GM18502 (cell line): ENCODE measurements around the gene CLIP3.
"Not testable (repeated sequence)": the region's sequence is repeated elsewhere in the genome, so short reads cannot be mapped to it uniquely, and the experiment has no call there.

Experiments
- ATAC-seq: cut with Tn5 transposase; IDR thresholded peaks from one replicate; pipeline ENCODE4 v1.9.1; 2021; ENCODE audit warnings: mild to moderate bottlenecking; ENCODE audit not compliant: unreplicated experiment, poor library complexity

Gene CLIP3

GRCh38 chr19:36032251-36033104 is at the start of gene CLIP3:
TSS of gene CLIP3 (minus strand) at chr19:36032873. CDS start at chr19:36032357, 516 bp downstream.
- no peak for ATAC-seq

- ATAC-seq = no peak
Measured at GRCh38 chr19:36081894-36082293, 49.2 kb upstream of the CLIP3 start.

GRCh38 chr19:36081385-36081784 is 48.7 kb upstream of the CLIP3 start:
- ATAC-seq = no peak

GRCh38 chr19:36079389-36079945 is 46.8 kb upstream of the CLIP3 start:
- ATAC-seq = no peak

GRCh38 chr19:36073121-36073876 is 40.6 kb upstream of the CLIP3 start:
- ATAC-seq = no peak

- ATAC-seq = no peak
Measured at GRCh38 chr19:36072081-36072480, 39.4 kb upstream of the CLIP3 start.

GRCh38 chr19:36068810-36069499 is 36.3 kb upstream of the CLIP3 start:
- not testable (repeated sequence) for ATAC-seq

GRCh38 chr19:36067681-36068080 is 35.0 kb upstream of the CLIP3 start:
- no peak for ATAC-seq

- no peak for ATAC-seq
Measured at GRCh38 chr19:36064826-36065225, 32.2 kb upstream of the CLIP3 start.

GRCh38 chr19:36061367-36061766 is 28.7 kb upstream of the CLIP3 start:
- ATAC-seq = no peak

GRCh38 chr19:36060430-36060829 is 27.8 kb upstream of the CLIP3 start:
- ATAC-seq = no peak

- ATAC-seq = no peak
Measured at GRCh38 chr19:36059180-36059910, 26.7 kb upstream of the CLIP3 start.

GRCh38 chr19:36058481-36059179 is 26.0 kb upstream of the CLIP3 start:
- no peak for ATAC-seq

- ATAC-seq = peak; percentile 80
Measured at GRCh38 chr19:36054733-36055686, 22.3 kb upstream of the CLIP3 start, which contains the start of gene WDR62. TSS of gene WDR62 (plus strand) at chr19:36054897. CDS start at chr19:36054972, 75 bp downstream.

- peak; percentile 84 for ATAC-seq
Measured at GRCh38 chr19:36054119-36054732, 21.6 kb upstream of the CLIP3 start, which contains the start of gene THAP8. TSS of gene THAP8 (minus strand) at chr19:36054285. CDS start at chr19:36054217, 68 bp downstream.

- ATAC-seq = no peak
Measured at GRCh38 chr19:36051637-36052036, 19.0 kb upstream of the CLIP3 start.

GRCh38 chr19:36051236-36051635 is 18.6 kb upstream of the CLIP3 start:
- ATAC-seq = no peak
